ENCODE measurements around the gene ZMIZ2. TPM values are rescaled to one million over a fixed set of nuclear protein-coding genes. Genes with fewer than 3 reads are reported as not detected.
"Not testable (repeated sequence)": the region's sequence is repeated elsewhere in the genome, so short reads cannot be mapped to it uniquely, and the experiment has no call there.

ZMIZ2 gene
- 68.5 to 73.5 TPM (median 72.6 TPM) in 3 replicates for total RNA-seq
- long read RNA-seq, full-length matches to known transcripts: 3 of 31 reads
- long read RNA-seq, partial matches to known transcripts: 16 of 31 reads
- long read RNA-seq, other reads (novel, unspliced or antisense): 12 of 31 reads

- peak; percentile 95 for DNase-seq (ENCODE audit: low spot score)
- H3K4me3 Mint-ChIP-seq (ENCODE audit: unreplicated experiment): peak within 1 kb of the TSS; percentile 86
- H3K9me3 Mint-ChIP-seq (ENCODE audit: low read depth): no peaks in the 10 kb centered on the region
- peaks cover 2% of the 10 kb centered on the region for H3K36me3 Mint-ChIP-seq (ENCODE audit: low read depth)
- no peak for TF ChIP-seq CTCF (IDR thresholded peaks at IDR 0.05)
- peaks cover 33% of the 10 kb centered on the region for H3K4me1 Mint-ChIP-seq (ENCODE audit: low read depth)
- H3K27ac Mint-ChIP-seq (ENCODE audit: unreplicated experiment): peak within 1 kb of the TSS; percentile 82
- H3K27me3 Mint-ChIP-seq (ENCODE audit: low read depth): no peaks in the 10 kb centered on the region
These were observed at the start of gene ZMIZ2 for GRCh38 chr7:44748045-44748947. Gene ZMIZ2, plus strand, starts transcription at chr7:44748847. Its CDS starts 7,403 bp downstream, at chr7:44756250.

GRCh38 chr7:44699598-44699997 is 49.0 kb upstream of the ZMIZ2 start:
- peaks cover 46% of the 10 kb centered on the region for H3K36me3 Mint-ChIP-seq (ENCODE audit: low read depth)
- H3K27me3 Mint-ChIP-seq (ENCODE audit: low read depth); DNase-seq (ENCODE audit: low spot score); H3K4me1 Mint-ChIP-seq (ENCODE audit: low read depth); H3K9me3 Mint-ChIP-seq (ENCODE audit: low read depth); H3K4me3 Mint-ChIP-seq (ENCODE audit: unreplicated experiment); H3K27ac Mint-ChIP-seq (ENCODE audit: unreplicated experiment): not testable (repeated sequence)

GRCh38 chr7:44700322-44700721 is 48.3 kb upstream of the ZMIZ2 start:
- H3K4me1 Mint-ChIP-seq (ENCODE audit: low read depth): no peaks in the 10 kb centered on the region
- DNase-seq (ENCODE audit: low spot score): peak; percentile 84
- peaks cover 2% of the 10 kb centered on the region for H3K9me3 Mint-ChIP-seq (ENCODE audit: low read depth)
- H3K27me3 Mint-ChIP-seq (ENCODE audit: low read depth): no peaks in the 10 kb centered on the region
- TF ChIP-seq CTCF (IDR thresholded peaks at IDR 0.05): no peak
- H3K27ac Mint-ChIP-seq (ENCODE audit: unreplicated experiment): no peak overlapping the region
- H3K36me3 Mint-ChIP-seq (ENCODE audit: low read depth): peaks cover 45% of the 10 kb centered on the region
- no peak overlapping the region for H3K4me3 Mint-ChIP-seq (ENCODE audit: unreplicated experiment)

- DNase-seq (ENCODE audit: low spot score); H3K4me1 Mint-ChIP-seq (ENCODE audit: low read depth); H3K27me3 Mint-ChIP-seq (ENCODE audit: low read depth); H3K4me3 Mint-ChIP-seq (ENCODE audit: unreplicated experiment); H3K9me3 Mint-ChIP-seq (ENCODE audit: low read depth): not testable (repeated sequence)
- Mint-ChIP-seq H3K36me3 (ENCODE audit: low read depth) (peaks cover 29% of the 10 kb centered on the region), H3K27ac (ENCODE audit: unreplicated experiment) (peak overlapping the region; percentile 32)
These were observed 45.3 kb upstream of the ZMIZ2 start for GRCh38 chr7:44703391-44703790.

GRCh38 chr7:44703921-44704320 is 44.7 kb upstream of the ZMIZ2 start:
- Mint-ChIP-seq H3K9me3 (ENCODE audit: low read depth) (peaks cover 2% of the 10 kb centered on the region), H3K4me3 (ENCODE audit: unreplicated experiment) (no peak overlapping the region), H3K27ac (ENCODE audit: unreplicated experiment) (no peak overlapping the region), H3K36me3 (ENCODE audit: low read depth) (peaks cover 29% of the 10 kb centered on the region), H3K27me3 (ENCODE audit: low read depth) (no peaks in the 10 kb centered on the region), H3K4me1 (ENCODE audit: low read depth) (no peaks in the 10 kb centered on the region)
- DNase-seq (ENCODE audit: low spot score): no peak
- no peak for TF ChIP-seq CTCF (IDR thresholded peaks at IDR 0.05)

- Mint-ChIP-seq H3K27me3 (ENCODE audit: low read depth) (no peaks in the 10 kb centered on the region), H3K4me3 (ENCODE audit: unreplicated experiment) (no peak overlapping the region), H3K9me3 (ENCODE audit: low read depth) (no peaks in the 10 kb centered on the region), H3K36me3 (ENCODE audit: low read depth) (peaks cover 27% of the 10 kb centered on the region), H3K4me1 (ENCODE audit: low read depth) (no peaks in the 10 kb centered on the region), H3K27ac (ENCODE audit: unreplicated experiment) (peak overlapping the region; percentile 49)
- DNase-seq (ENCODE audit: low spot score): peak; percentile 1
- TF ChIP-seq CTCF (IDR thresholded peaks at IDR 0.05): no peak
These were observed 43.2 kb upstream of the ZMIZ2 start for GRCh38 chr7:44705434-44705833.

Data from chondrocyte (in vitro differentiated cells).